Measurements from ENCODE around the gene EGFL6.

Gene EGFL6

GRCh38 chrX:13662355-13662791 is 93.0 kb downstream of the EGFL6 start:
- no peak for TF ChIP-seq EZH2phosphoT487 (IDR thresholded peaks at IDR 0.05; ENCODE audit: borderline replicate concordance, low read length)
- TF ChIP-seq CTCF (IDR thresholded peaks at IDR 0.05; ENCODE audit: low read depth, low read length, poor library complexity, severe bottlenecking), result no peak
- Histone ChIP-seq H3K4me3 (ENCODE audit: low read length) (no peak overlapping the region), H4K20me1 (ENCODE audit: control insufficient read depth, insufficient read depth, low read depth, low read length) (no peaks in the 10 kb centered on the region), H3K9me2 (replicated peaks; ENCODE audit: control insufficient read depth, low read length) (no peaks in the 10 kb centered on the region), H3K27me3 (ENCODE audit: control insufficient read depth, low read length) (no peaks in the 10 kb centered on the region), H3K4me1 (ENCODE audit: control insufficient read depth, low read length) (peaks cover 23% of the 10 kb centered on the region), H3K4me2 (ENCODE audit: low read length) (no peak overlapping the region), H3K9me3 (ENCODE audit: control insufficient read depth, insufficient read depth, low read length) (no peaks in the 10 kb centered on the region), H3K36me3 (ENCODE audit: control insufficient read depth, low read length) (peaks cover 9% of the 10 kb centered on the region), H3K79me2 (ENCODE audit: control insufficient read depth, low read length) (no peaks in the 10 kb centered on the region), H3K27ac (ENCODE audit: low read depth, low read length) (no peak overlapping the region), H3F3A (ENCODE audit: control insufficient read depth, insufficient read depth) (0 out of 2 replicates have a peak, but pooled peaks cover 3% of the 10 kb centered on the region)

GRCh38 chrX:13664020-13664419 is 94.6 kb downstream of the EGFL6 start:
- Histone ChIP-seq H3K79me2 (ENCODE audit: control insufficient read depth, low read length) (no peaks in the 10 kb centered on the region), H3K9me2 (replicated peaks; ENCODE audit: control insufficient read depth, low read length) (no peaks in the 10 kb centered on the region), H4K20me1 (ENCODE audit: control insufficient read depth, insufficient read depth, low read depth, low read length) (no peaks in the 10 kb centered on the region), H3K9me3 (ENCODE audit: control insufficient read depth, insufficient read depth, low read length) (no peaks in the 10 kb centered on the region), H3K36me3 (ENCODE audit: control insufficient read depth, low read length) (peaks cover 9% of the 10 kb centered on the region), H3K4me2 (ENCODE audit: low read length) (no peak overlapping the region), H3K27me3 (ENCODE audit: control insufficient read depth, low read length) (no peaks in the 10 kb centered on the region), H3K4me3 (ENCODE audit: low read length) (no peak overlapping the region), H3K4me1 (ENCODE audit: control insufficient read depth, low read length) (peaks cover 32% of the 10 kb centered on the region), H3F3A (ENCODE audit: control insufficient read depth, insufficient read depth) (no peaks in the 10 kb centered on the region), H3K27ac (ENCODE audit: low read depth, low read length) (no peak overlapping the region)
- TF ChIP-seq EZH2phosphoT487 (IDR thresholded peaks at IDR 0.05; ENCODE audit: borderline replicate concordance, low read length), result no peak
- no peak for TF ChIP-seq CTCF (IDR thresholded peaks at IDR 0.05; ENCODE audit: low read depth, low read length, poor library complexity, severe bottlenecking)

GRCh38 chrX:13666836-13667235 is 97.4 kb downstream of the EGFL6 start:
- TF ChIP-seq EZH2phosphoT487 (IDR thresholded peaks at IDR 0.05; ENCODE audit: borderline replicate concordance, low read length) (no peak), CTCF (IDR thresholded peaks at IDR 0.05; ENCODE audit: low read depth, low read length, poor library complexity, severe bottlenecking) (no peak)
- no peak overlapping the region for H3K27ac ChIP-seq (ENCODE audit: low read depth, low read length)
- H3F3A ChIP-seq (ENCODE audit: control insufficient read depth, insufficient read depth), result no peaks in the 10 kb centered on the region
- H3K4me1 ChIP-seq (ENCODE audit: control insufficient read depth, low read length), result peaks cover 53% of the 10 kb centered on the region
- H3K27me3 ChIP-seq (ENCODE audit: control insufficient read depth, low read length), result no peaks in the 10 kb centered on the region
- no peaks in the 10 kb centered on the region for H3K9me2 ChIP-seq (replicated peaks; ENCODE audit: control insufficient read depth, low read length)
- H3K9me3 ChIP-seq (ENCODE audit: control insufficient read depth, insufficient read depth, low read length), result no peaks in the 10 kb centered on the region
- H3K4me2 ChIP-seq (ENCODE audit: low read length), result peak overlapping the region; percentile 36
- H4K20me1 ChIP-seq (ENCODE audit: control insufficient read depth, insufficient read depth, low read depth, low read length), result no peaks in the 10 kb centered on the region
- peaks cover 2% of the 10 kb centered on the region; the same call in 1 of the 2 replicates for H3K36me3 ChIP-seq (ENCODE audit: control insufficient read depth, low read length)
- no peak overlapping the region for H3K4me3 ChIP-seq (ENCODE audit: low read length)
- no peaks in the 10 kb centered on the region for H3K79me2 ChIP-seq (ENCODE audit: control insufficient read depth, low read length)

All from DOHH2 (cell line).